ENCODE measurements around the gene RFX8. TPM values are rescaled to one million over a fixed set of nuclear protein-coding genes. Genes with fewer than 3 reads are reported as not detected.
A peak's percentile ranks its signal among the peaks of the same experiment; 100 is the strongest.

Gene RFX8
- total RNA-seq, 4 donors from 2014 or later, result 2.6 to 3.9 TPM; not detected in 2

- ATAC-seq (ENCODE audit: low FRiP score) (no peak), DNase-seq (ENCODE audit: low spot score) (no peak)
- TF ChIP-seq, protein P1, sequence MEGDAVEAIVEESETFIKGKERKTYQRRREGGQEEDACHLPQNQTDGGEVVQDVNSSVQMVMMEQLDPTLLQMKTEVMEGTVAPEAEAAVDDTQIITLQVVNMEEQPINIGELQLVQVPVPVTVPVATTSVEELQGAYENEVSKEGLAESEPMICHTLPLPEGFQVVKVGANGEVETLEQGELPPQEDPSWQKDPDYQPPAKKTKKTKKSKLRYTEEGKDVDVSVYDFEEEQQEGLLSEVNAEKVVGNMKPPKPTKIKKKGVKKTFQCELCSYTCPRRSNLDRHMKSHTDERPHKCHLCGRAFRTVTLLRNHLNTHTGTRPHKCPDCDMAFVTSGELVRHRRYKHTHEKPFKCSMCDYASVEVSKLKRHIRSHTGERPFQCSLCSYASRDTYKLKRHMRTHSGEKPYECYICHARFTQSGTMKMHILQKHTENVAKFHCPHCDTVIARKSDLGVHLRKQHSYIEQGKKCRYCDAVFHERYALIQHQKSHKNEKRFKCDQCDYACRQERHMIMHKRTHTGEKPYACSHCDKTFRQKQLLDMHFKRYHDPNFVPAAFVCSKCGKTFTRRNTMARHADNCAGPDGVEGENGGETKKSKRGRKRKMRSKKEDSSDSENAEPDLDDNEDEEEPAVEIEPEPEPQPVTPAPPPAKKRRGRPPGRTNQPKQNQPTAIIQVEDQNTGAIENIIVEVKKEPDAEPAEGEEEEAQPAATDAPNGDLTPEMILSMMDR (IDR thresholded peaks at IDR 0.05), result no peak
Observed at GRCh38 chr2:101361121-101361520, 113.8 kb downstream of the RFX8 start.

DNA sequence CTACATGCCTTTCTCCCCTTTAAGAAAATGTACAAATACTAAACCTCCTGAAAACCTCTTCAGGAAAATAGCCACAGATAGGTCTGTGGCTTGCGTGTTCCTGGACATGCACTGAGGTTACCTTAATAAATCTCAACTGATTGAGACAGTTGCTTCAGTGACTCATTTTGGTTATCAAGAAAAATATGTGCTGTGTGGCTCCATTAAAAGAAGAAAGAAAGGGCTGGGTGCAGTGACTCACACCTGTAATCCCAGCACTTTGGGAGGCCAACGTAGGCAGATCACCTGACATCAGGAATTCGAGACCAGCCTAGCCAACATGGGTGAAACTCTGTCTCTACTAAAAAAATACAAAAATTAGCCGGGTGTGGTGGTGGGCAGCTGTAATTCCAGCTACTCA lies 114.7 kb downstream of the RFX8 start:
- TF ChIP-seq, protein P1 (IDR thresholded peaks at IDR 0.05), result no peak
- DNase-seq (ENCODE audit: low spot score), result no peak
- peak; percentile 91 for ATAC-seq (ENCODE audit: low FRiP score)

- TF ChIP-seq, protein P1 (IDR thresholded peaks at IDR 0.05), result no peak
- DNase-seq (ENCODE audit: low spot score) (no peak), ATAC-seq (ENCODE audit: low FRiP score) (no peak)
Observed at GRCh38 chr2:101359410-101359954, 115.4 kb downstream of the RFX8 start.

DNA sequence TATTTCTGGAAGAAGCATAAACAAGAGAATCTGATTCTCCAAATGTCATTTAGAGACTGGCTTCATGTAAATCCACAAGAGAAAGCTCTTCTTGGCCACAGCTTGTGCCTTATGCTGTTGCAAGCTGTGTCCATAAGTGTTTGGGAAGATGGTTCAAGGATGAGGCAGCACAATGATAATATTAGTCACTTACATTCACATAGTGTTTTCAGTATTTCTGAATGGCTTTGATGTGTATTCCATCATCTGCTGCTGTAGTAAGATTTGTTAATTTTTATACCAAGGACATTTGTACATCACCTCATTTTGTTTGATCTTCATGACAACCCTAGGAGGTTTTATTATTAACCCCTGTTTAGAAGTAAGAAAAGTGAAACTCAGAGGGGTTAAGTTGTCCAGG lies 117.5 kb downstream of the RFX8 start:
- ATAC-seq (ENCODE audit: low FRiP score) (no peak), DNase-seq (ENCODE audit: low spot score) (no peak)
- TF ChIP-seq, protein P1 (IDR thresholded peaks at IDR 0.05), result no peak

- ATAC-seq (ENCODE audit: low FRiP score) (no peak), DNase-seq (ENCODE audit: low spot score) (no peak)
- TF ChIP-seq, protein P1 (IDR thresholded peaks at IDR 0.05), result no peak
Observed at GRCh38 chr2:101356521-101356920, 118.4 kb downstream of the RFX8 start.

DNA sequence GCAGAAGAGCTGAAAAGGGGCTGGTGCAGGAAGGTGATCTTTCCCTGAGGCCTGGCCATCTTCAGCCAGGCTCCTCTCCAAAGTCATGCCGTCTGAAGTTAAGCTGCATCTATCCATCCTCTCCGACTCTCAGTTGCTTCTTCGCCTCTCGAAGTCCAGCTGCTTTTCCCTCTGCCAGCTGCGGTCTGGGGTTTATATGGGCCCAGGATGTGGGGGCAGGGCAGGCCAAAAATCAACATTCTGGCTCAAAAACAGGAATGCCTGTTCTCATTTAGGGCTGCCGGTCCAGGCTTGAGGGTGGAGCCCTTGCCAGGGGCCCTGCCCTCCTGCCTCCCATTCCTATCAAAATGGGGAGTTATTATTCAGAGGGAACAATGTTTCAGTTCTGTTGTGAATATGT lies 118.9 kb downstream of the RFX8 start:
- TF ChIP-seq, protein P1 (IDR thresholded peaks at IDR 0.05), result no peak
- ATAC-seq (ENCODE audit: low FRiP score) (no peak), DNase-seq (ENCODE audit: low spot score) (no peak)

- ATAC-seq (ENCODE audit: low FRiP score), result no peak
- TF ChIP-seq, protein P1 (IDR thresholded peaks at IDR 0.05), result no peak
- DNase-seq (ENCODE audit: low spot score), result no peak
Observed at GRCh38 chr2:101355401-101356054, 119.4 kb downstream of the RFX8 start.
